GM12891 (cell line): ENCODE results near the gene DGCR8.
"Not testable (repeated sequence)": the region's sequence is repeated elsewhere in the genome, so short reads cannot be mapped to it uniquely, and the experiment has no call there.

ENCODE experiments used
- DNase-seq: peaks from one replicate; pipeline ENCODE4 v3.0.0; 2011; ENCODE audit warnings: low spot score; ENCODE audit not compliant: insufficient read length
- FAIRE-seq: peaks from 2 replicates; lab custom pipeline; 2011; peaks lifted over from hg19 to GRCh38; lab: Jason Lieb, UNC
- PAX5 ChIP-seq: IDR thresholded peaks from 2 replicates; pipeline ENCODE4 v1.6.1; 2011; ENCODE audit warnings: low read length, moderate library complexity, mild to moderate bottlenecking; ENCODE audit not compliant: insufficient read depth, severe bottlenecking
- POLR2A ChIP-seq: IDR thresholded peaks from 2 replicates; pipeline ENCODE4 v1.6.1; 2011; ENCODE audit warnings: low read depth, low read length, control low read depth
- POLR2AphosphoS5 ChIP-seq: IDR thresholded peaks from 2 replicates; pipeline ENCODE4 v1.6.1; 2011; ENCODE audit warnings: low read depth, low read length, control low read depth
- POU2F2 ChIP-seq: IDR thresholded peaks from 2 replicates; pipeline ENCODE4 v1.6.1; 2011; ENCODE audit warnings: low read depth, mild to moderate bottlenecking, control low read depth, low read length, moderate library complexity
- SPI1 ChIP-seq: IDR thresholded peaks from 2 replicates; pipeline ENCODE4 v1.6.1; 2011; ENCODE audit warnings: low read depth, low read length, control low read depth
- TAF1 ChIP-seq: IDR thresholded peaks from 2 replicates; pipeline ENCODE4 v1.6.1; 2011; ENCODE audit warnings: low read depth, low read length, control low read depth

The DGCR8 gene

DNA sequence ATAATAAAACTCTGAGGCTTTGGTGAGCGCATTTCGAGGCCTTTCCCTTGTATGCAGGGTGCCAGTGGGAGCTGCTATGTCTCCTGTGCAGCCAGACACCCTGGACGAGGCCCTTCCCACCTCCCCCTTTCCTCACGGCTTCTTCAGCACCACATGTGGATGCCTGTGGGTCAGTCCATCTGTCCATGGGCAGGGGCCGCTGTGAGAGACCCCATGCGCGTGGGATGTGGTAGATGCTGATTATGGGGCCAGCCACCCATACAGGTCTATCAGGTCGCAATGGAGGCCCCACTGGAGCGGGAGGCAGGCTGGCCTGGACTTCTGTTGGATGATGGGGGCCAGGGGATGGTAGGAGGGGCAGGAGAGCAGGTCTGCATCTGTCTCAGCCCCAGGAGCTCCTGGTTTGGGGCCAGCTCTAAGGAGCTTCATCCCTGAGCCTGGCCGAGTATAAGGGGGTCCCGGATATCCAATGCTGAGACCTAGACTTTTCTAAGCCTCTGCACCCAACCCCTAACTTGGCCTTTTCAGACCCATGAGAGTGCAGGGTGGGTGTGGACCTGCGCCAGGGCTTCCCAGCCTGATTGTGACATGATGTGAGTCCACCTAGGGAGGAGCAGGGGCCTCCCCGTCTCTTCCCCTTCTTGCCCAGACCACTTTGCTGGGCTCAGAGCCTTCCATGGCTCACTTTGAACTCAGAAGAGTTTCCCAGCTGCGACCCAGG is 14.0 kb upstream of the DGCR8 start:
- TF ChIP-seq PAX5 (no peak), POU2F2 (no peak), SPI1 (no peak), POLR2A (no peak), TAF1 (no peak), POLR2AphosphoS5 (no peak)

DNA sequence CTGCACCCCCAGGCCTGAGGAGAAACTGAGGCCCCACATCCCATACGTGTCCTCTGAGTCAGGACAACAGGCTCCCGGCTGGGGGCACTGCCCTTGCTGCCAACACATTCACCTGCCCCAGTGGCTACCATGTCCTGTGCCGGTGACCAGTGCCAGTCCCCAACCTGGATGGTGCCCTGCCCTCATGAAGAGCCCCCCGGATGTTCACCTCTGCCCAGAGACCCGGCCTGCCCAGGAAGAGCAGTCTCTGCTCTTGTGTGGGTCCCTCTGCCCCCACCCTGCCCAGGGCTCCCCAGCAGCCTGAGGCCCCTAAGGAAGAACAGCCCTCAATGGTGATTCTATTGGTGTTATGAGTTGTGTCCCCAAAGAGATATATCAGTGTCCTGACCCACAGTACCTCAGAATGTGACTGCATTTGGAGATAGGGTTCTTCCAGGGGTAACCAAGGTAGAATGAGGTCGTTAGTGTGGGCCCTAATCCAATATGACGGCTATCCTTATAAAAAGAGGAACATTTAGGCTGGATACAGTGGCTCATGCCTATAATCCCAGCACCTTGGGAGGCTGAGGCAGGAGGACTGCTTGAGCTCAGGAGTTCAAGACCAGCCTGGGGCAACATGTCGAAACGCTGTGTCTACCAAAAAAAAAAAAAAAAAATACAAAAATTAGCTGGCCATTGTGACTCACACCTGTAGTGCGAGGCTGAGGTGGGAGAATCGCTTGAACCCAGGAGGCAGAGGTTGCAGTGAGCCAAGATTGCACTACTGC is 13.2 kb upstream of the DGCR8 start:
- DNase-seq (no peak), FAIRE-seq (no peak)
- TF ChIP-seq POLR2A (no peak), POU2F2 (no peak), POLR2AphosphoS5 (no peak), TAF1 (no peak), SPI1 (no peak), PAX5 (no peak)

More for the DNA sequence above, 14.0 kb upstream of the DGCR8 start:
- FAIRE-seq (no peak), DNase-seq (no peak)

DNA sequence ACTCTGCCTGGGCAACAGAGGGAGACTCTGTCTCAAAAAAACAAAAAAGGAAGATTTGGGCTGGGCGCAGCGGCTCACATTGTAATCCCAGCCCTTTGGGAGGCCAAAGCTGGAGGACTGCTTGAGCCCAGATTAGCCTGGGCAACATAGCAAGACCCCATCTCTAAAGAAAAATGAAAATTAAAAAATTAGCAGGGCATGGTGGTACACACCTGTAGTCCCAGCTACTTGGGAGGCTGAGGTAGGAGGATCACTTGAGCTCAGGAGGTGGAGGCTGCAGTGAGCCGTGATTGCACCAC is 12.7 kb upstream of the DGCR8 start:
- not testable (repeated sequence) for DNase-seq, FAIRE-seq

DNA sequence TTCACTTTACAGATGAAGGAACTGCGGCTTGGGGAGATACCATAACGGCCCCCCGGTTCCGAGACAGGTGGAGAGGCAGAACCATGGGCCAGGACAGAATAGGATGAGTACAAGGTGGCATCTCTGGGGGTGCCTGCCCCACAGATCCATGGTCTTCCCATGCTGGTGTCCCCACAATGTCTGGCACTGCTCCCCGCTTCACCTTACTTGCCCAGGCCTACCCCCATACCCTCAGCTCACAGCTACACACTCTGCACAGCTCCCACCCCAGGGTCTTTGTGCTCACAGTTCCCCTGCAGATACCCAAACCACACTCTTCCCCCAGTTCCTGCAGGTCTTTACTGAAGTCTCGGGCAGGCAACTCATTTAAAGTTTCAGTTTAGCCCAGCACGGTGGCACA is 11.4 kb upstream of the DGCR8 start:
- DNase-seq (no peak), FAIRE-seq (no peak)
- no peak for TF ChIP-seq PAX5
- no peak for TF ChIP-seq TAF1
- TF ChIP-seq SPI1 = no peak
- TF ChIP-seq POU2F2 = no peak
- TF ChIP-seq POLR2A = no peak
- TF ChIP-seq POLR2AphosphoS5 = no peak

DNA sequence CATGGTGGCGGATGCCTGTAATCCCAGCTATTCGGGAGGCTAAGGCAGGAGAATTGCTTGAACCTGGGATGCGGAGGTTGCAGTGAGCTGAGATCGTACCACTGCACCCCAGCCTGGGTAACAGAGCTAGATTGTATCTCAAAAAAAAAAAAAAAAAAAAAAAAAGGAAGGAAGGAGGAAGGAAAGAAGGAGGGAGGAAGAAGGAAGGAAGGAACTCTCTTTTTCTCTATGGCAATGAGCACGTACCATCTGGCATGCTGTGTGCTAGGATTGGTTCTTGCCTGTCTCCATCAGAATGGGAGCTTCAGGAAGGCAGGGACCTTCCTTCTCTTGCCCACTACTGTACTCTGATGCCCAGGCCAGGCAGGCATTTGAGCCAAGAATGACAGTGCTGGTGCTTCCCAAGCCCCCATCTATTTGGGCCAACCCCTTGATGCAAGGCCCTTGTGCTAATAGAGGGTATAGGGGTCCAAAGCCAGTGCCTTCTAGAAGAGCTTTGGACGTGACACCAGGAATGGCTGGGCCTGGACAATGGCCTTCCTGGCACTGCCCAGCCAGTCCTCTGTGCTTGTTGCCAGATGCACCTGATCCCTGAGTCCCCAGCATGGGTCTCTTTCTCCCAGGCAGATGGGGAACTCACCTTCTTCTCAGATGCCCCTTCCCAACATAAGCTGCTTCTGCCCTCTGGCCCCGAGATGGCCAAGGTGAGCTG is 10.6 kb upstream of the DGCR8 start:
- DNase-seq (no peak), FAIRE-seq (no peak)
- TF ChIP-seq POLR2A (no peak), TAF1 (no peak)

DNA sequence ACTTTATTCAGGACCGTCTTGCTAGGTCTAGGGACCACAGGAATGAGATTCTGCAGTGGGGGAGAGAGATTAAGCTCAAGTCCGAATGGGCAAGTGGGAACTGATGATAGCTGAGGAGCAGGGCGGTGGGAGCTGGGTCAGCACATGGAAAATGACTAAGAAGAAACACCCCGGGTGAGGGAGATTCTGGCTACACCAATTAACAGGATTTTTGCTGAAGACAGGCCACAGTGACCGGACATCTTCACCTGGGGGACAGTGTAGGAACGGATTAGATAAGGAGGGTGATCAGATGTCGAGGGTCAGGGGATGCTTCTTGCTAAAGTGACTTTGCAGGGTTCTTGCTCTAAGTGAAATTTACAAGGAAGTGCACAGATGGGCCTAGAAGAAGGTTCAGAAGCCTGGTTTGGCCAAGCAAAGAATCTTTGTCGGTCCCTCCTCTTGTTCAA is 8.5 kb upstream of the DGCR8 start:
- FAIRE-seq = no peak
- TF ChIP-seq TAF1 = no peak
- no peak for TF ChIP-seq POLR2AphosphoS5
- TF ChIP-seq POLR2A = no peak
- TF ChIP-seq SPI1 = no peak
- no peak for TF ChIP-seq POU2F2
- TF ChIP-seq PAX5 = no peak

DNA sequence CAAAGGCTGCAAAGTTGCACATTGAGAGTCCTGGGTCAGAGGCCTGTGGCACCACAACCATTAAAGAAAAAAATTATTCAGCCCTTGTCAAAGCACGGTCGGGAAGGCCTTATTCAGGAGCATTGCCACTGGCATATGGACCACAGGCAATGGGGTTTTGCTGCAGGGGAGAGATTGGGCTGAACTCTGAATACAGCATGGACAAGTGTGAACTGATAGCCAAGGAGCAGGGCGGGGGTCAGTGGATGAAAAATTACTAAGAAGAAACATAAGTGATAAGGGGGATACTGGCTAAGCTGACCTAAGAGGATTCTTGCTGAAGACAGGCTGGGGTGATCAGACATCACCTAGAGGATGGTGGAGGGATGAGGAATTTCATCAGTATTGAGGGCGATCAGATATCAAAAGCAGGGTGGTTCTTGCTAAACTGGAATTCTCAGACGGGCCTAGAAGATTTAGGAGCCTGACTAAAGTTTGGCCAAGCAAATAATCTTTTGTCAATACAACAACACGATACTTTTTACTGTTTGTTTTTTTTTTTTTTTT is 3.3 kb upstream of the DGCR8 start:
- FAIRE-seq (no peak), DNase-seq (no peak)
- TF ChIP-seq POLR2A = no peak
- TF ChIP-seq SPI1 = no peak
- TF ChIP-seq TAF1 = no peak
- TF ChIP-seq PAX5 = no peak
- no peak for TF ChIP-seq POLR2AphosphoS5
- no peak for TF ChIP-seq POU2F2

More for the DNA sequence above, 8.5 kb upstream of the DGCR8 start:
- no peak for DNase-seq

DNA sequence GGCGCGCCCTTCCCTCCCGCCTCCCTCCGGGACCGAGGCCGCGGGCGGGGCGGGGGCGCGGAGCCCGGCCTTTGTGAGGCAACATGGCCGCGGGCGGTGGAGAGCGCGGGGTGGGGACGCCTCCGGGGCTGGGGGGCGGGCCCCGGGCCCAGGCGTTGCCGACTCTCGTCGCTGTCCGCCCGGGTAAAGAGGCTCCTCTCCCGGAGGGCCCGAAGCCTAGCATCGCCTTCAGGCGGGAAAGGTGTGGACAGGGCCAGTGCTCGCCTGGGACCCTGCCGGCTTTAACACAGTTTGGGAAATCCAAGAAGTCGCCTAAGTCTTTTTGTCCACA is 369 bp downstream of the DGCR8 start:
- FAIRE-seq (no peak), DNase-seq (peak; percentile 89)
- TF ChIP-seq POU2F2 (no peak), SPI1 (no peak), POLR2A (no peak), TAF1 (no peak), PAX5 (no peak)

DNA sequence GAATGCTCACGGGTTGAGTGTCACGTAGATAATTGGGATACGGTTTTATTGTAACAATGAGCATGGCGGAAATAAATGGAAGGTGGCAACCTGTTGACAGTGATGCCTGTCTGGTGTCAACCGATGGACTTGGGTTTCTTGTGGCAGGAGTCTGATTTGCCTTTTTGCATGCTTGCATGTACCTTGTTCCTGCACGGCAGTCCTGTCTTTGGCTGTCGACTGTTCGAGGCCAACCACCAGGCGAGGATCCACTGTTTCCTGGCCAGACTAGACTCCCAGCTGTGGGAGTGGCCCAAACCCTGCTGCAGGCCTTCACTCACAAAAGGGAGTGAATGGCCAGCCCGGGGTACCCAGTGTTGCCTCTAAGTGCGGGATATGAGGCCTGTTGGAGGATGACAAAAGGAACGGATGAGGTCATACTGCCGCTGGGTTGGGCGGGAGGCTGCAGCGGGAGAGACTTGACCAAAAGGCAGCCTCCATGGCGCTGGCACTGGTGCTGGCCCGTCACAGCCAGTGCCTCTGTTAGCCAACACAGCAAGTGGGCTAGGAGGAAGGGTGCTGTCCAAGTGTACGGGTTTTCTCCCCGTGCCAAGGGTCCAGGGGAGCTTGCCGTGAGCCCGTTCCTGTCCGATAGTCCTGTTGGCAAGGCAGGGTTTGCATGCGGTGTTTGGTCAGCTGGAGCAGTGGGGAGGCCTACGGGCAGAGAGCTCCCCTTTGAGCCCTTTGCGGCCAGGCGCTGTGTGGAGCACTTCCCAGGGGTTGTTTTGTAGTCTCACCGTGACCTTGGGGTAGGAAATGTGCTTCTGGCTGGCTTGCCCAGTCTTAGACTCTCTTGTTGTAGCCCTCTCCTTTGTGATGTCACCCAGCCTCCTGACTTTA is 974 bp downstream of the DGCR8 start:
- FAIRE-seq (peak; percentile 26), DNase-seq (no peak)
- no peak for TF ChIP-seq POU2F2
- no peak for TF ChIP-seq PAX5
- TF ChIP-seq POLR2A = no peak
- no peak for TF ChIP-seq POLR2AphosphoS5
- TF ChIP-seq SPI1 = no peak
- no peak for TF ChIP-seq TAF1
